ENCODE measurements around the gene TIMM8A. TPM values are rescaled to one million over a fixed set of nuclear protein-coding genes. Genes with fewer than 3 reads are reported as not detected.

Gene TIMM8A
- total and polyA plus RNA-seq, 2 of the 13 experiments (the other 11 are each of a cell fraction or from before 2014, with no cell fraction given), result 6.1 to 25.5 TPM

- 0 out of 2 replicates have a peak, but pooled peaks have one; percentile 60 for TF ChIP-seq AFF4 (CRISPR knock-in tag; IDR thresholded peaks at IDR 0.05)
- TF ChIP-seq RELA (CRISPR knock-in tag; IDR thresholded peaks at IDR 0.05), result no peak
- peak; percentile 44; the same call in 1 of the 2 replicates for TF ChIP-seq ZNF331 (CRISPR knock-in tag; IDR thresholded peaks at IDR 0.05)
- TF ChIP-seq POLR2AphosphoS2 (IDR thresholded peaks at IDR 0.05; ENCODE audit: low read depth, low read length), result 0 out of 2 replicates have a peak, but pooled peaks have one; percentile 61
- no peak for TF ChIP-seq ZBTB38 (CRISPR knock-in tag; IDR thresholded peaks at IDR 0.05)
- peak; percentile 82 for TF ChIP-seq PHF20 (CRISPR knock-in tag; IDR thresholded peaks at IDR 0.05)
- peak; percentile 66; the same call in 1 of the 2 replicates for TF ChIP-seq TFDP2 (CRISPR knock-in tag; IDR thresholded peaks at IDR 0.05)
- TF ChIP-seq ZGPAT (CRISPR knock-in tag; IDR thresholded peaks at IDR 0.05), result peak; percentile 60; the same call in 1 of the 2 replicates
- peak; percentile 79 for TF ChIP-seq KAT8 (CRISPR knock-in tag; IDR thresholded peaks at IDR 0.05)
- 0 out of 2 replicates have a peak, but pooled peaks have one; percentile 40 for TF ChIP-seq ZNF317 (CRISPR knock-in tag; IDR thresholded peaks at IDR 0.05)
- no peak for TF ChIP-seq ZNF383 (CRISPR knock-in tag; IDR thresholded peaks at IDR 0.05; ENCODE audit: borderline replicate concordance)
- no peak for TF ChIP-seq AKNA (CRISPR knock-in tag; IDR thresholded peaks at IDR 0.05; ENCODE audit: borderline replicate concordance)
Observed at GRCh38 chrX:101390664-101391525, 42.4 kb upstream of the TIMM8A start, which contains the start of gene RPL36A (continued).

All from HepG2 (cell line).